HCT116 (cell line): ENCODE data around the gene SRPRA. TPM values are rescaled to one million over a fixed set of nuclear protein-coding genes. Genes with fewer than 3 reads are reported as not detected.

Experiments used
- ATAC-seq: fragments of 200-7000 bp; cut with Tn5 transposase; 2 replicates; pipeline ENCODE4 v1.9.1; 2020; ENCODE audit warnings: mild to moderate bottlenecking, moderate library complexity
- BruUV-seq: library from RNA; stranded (reverse); fragments of 400-500 nt; replicated peaks from 2 replicates; lab custom pipeline; 2021; lab: Mats Ljungman, UMichigan
- CTCF ChIA-PET: fragments of 300-600 bp; sonication (Branson Sonifier 250); formaldehyde crosslinking; loops from one replicate; lab custom pipeline; 2021; ENCODE audit warnings: antibody characterized with exemption; lab: Charles Lee
- POLR2A ChIA-PET: fragments of 300-600, 350-600 bp; sonication (Branson Sonifier 250); formaldehyde crosslinking; loops from one replicate; lab custom pipeline; 2021; ENCODE audit warnings: antibody characterized with exemption; lab: Charles Lee
- RAD21 ChIA-PET, 2 experiments: fragments of 300-600 bp; sonication (Branson Sonifier 250); formaldehyde crosslinking; loops; one replicate each; lab custom pipeline; 2023; ENCODE audit warnings: low total read pairs in 2 of 2; ENCODE audit not compliant: uncharacterized antibody in 2 of 2, unreplicated experiment in 2 of 2, low non-redundant PET in 1 of 2; lab: Charles Lee
- DNase-seq: peaks from one replicate; pipeline ENCODE4 v3.0.0-alpha.2; 2010; ENCODE audit warnings: low read depth, low spot score
- H2AFZ ChIP-seq: fragments of 200-600 bp; shearing (Covaris generic), sonication (generic); 2 replicates; pipeline ENCODE4 v1.6.1; 2017; ENCODE audit warnings: low read depth, mixed run types, mixed read lengths, antibody characterized with exemption, low read length; ENCODE audit not compliant: poor library complexity, severe bottlenecking
- H3K27ac ChIP-seq: 2 replicates; pipeline ENCODE4 v1.5.1; 2012; ENCODE audit warnings: low read depth, low read length
- H3K27me3 ChIP-seq: fragments of 200-600 bp; sonication (generic); 2 replicates; pipeline ENCODE4 v1.6.1; 2016; ENCODE audit warnings: mixed run types, low read length, mixed read lengths; ENCODE audit not compliant: insufficient read depth
- H3K36me3 ChIP-seq, 2 experiments: fragments of 200-500 bp in 1 of 2; fragments of 200-600 bp in 1 of 2; sonication (Bioruptor generic) in 1 of 2; sonication (generic) in 1 of 2; 2 replicates each; pipeline versions ENCODE4 v1.5.1 to v1.6.1; 2014 to 2016; ENCODE audit warnings: low read length in 2 of 2, inconsistent platforms in 1 of 2, mixed read lengths in 1 of 2, mixed run types in 1 of 2; ENCODE audit not compliant: insufficient read depth in 2 of 2, control insufficient read depth in 1 of 2
- H3K4me1 ChIP-seq, 2 experiments: fragments of 200-600 bp in 1 of 2; sonication (generic) in 1 of 2; 2 replicates each; pipeline versions ENCODE4 v1.5.1 to v1.6.1; 2012 to 2017; ENCODE audit warnings: low read length in 2 of 2, inconsistent platforms in 1 of 2, mild to moderate bottlenecking in 1 of 2, mixed read lengths in 1 of 2, mixed run types in 1 of 2, moderate library complexity in 1 of 2; ENCODE audit not compliant: insufficient read depth in 2 of 2, control insufficient read depth in 1 of 2
- H3K4me2 ChIP-seq: fragments of 200-600 bp; sonication (generic); 2 replicates; pipeline ENCODE4 v1.6.1; 2017; ENCODE audit warnings: mixed run types, low read length, mixed read lengths
- H3K4me3 ChIP-seq, 2 experiments: fragments of 200-600 bp in 1 of 2; sonication (generic) in 1 of 2; replicated peaks in 1 of 2; 2 replicates each; pipeline ENCODE4 v1.5.1; 2011 to 2016; ENCODE audit warnings: low read length in 2 of 2, control low read depth in 1 of 2, low read depth in 1 of 2, mild to moderate bottlenecking in 1 of 2, mixed read lengths in 1 of 2, mixed run types in 1 of 2
- H3K79me2 ChIP-seq: fragments of 200-600 bp; sonication (generic); 2 replicates; pipeline ENCODE4 v1.6.1; 2017; ENCODE audit warnings: mild to moderate bottlenecking, mixed run types, low read length, moderate library complexity, mixed read lengths; ENCODE audit not compliant: insufficient read depth
- H3K9ac ChIP-seq: fragments of 200-600 bp; sonication (generic); 2 replicates; pipeline ENCODE4 v1.6.1; 2016; ENCODE audit warnings: low read length, mixed read lengths
- H3K9me2 ChIP-seq: fragments of 200-600 bp; sonication (generic), shearing (Covaris generic); 2 replicates; pipeline ENCODE4 v1.6.1; 2017; ENCODE audit warnings: mixed run types, mild to moderate bottlenecking, moderate library complexity; ENCODE audit not compliant: insufficient read depth
- H3K9me3 ChIP-seq, 2 experiments: fragments of 200-500 bp in 1 of 2; fragments of 200-600 bp in 1 of 2; sonication (Bioruptor generic) in 1 of 2; sonication (generic) in 1 of 2; 2 replicates each; pipeline ENCODE4 v1.6.1; 2014 to 2017; ENCODE audit warnings: low read length in 2 of 2, mixed read lengths in 2 of 2, inconsistent platforms in 1 of 2, low read depth in 1 of 2, mild to moderate bottlenecking in 1 of 2, mixed run types in 1 of 2, moderate library complexity in 1 of 2; ENCODE audit not compliant: control insufficient read depth in 1 of 2, insufficient read depth in 1 of 2
- H4K20me1 ChIP-seq: fragments of 200-600 bp; sonication (generic), shearing (Covaris generic); 2 replicates; pipeline ENCODE4 v1.6.1; 2017; ENCODE audit warnings: mixed run types, mild to moderate bottlenecking, moderate library complexity; ENCODE audit not compliant: insufficient read depth
- ATF3 ChIP-seq: IDR thresholded peaks from 2 replicates; pipeline ENCODE4 v1.6.1; 2012
- CBX3 ChIP-seq: IDR thresholded peaks from 2 replicates; pipeline ENCODE4 v1.6.1; 2012; ENCODE audit warnings: low read depth
- CTCF ChIP-seq, 3 experiments: fragments of 200-600 bp in 1 of 3; sonication (generic) in 1 of 3; IDR thresholded peaks in 2 of 3; conservative IDR thresholded peaks in 1 of 3; 2 replicates each; pipeline ENCODE4 v1.5.1; 2012 to 2017; ENCODE audit warnings: low read depth in 2 of 3, low read length in 2 of 3, antibody characterized with exemption in 1 of 3, borderline replicate concordance in 1 of 3, control low read depth in 1 of 3, mild to moderate bottlenecking in 1 of 3, mixed read lengths in 1 of 3, mixed run types in 1 of 3, moderate library complexity in 1 of 3; ENCODE audit not compliant: insufficient read depth in 1 of 3
- EGR1 ChIP-seq: IDR thresholded peaks from 2 replicates; pipeline ENCODE4 v1.6.1; 2012; ENCODE audit warnings: low read depth
- ELF1 ChIP-seq: IDR thresholded peaks from 2 replicates; pipeline ENCODE4 v1.6.1; 2012; ENCODE audit warnings: low read depth, borderline replicate concordance
- FOSL1 ChIP-seq: IDR thresholded peaks from 2 replicates; pipeline ENCODE4 v1.6.1; 2012; ENCODE audit warnings: low read depth
- JUND ChIP-seq: IDR thresholded peaks from 2 replicates; pipeline ENCODE4 v1.6.1; 2012
- MAX ChIP-seq: IDR thresholded peaks from 2 replicates; pipeline ENCODE4 v1.6.1; 2012
- POLR2AphosphoS5 ChIP-seq: IDR thresholded peaks from 2 replicates; pipeline ENCODE4 v1.6.1; 2011; ENCODE audit warnings: mild to moderate bottlenecking, low read depth, low read length, moderate library complexity
- RAD21 ChIP-seq: IDR thresholded peaks from 2 replicates; pipeline ENCODE4 v1.6.1; 2012; ENCODE audit warnings: low read depth, mild to moderate bottlenecking
- REST ChIP-seq: IDR thresholded peaks from 2 replicates; pipeline ENCODE4 v1.6.1; 2012; ENCODE audit warnings: low read depth
- SIN3A ChIP-seq: IDR thresholded peaks from 2 replicates; pipeline ENCODE4 v1.6.1; 2012; ENCODE audit warnings: low read depth
- SP1 ChIP-seq: IDR thresholded peaks from 2 replicates; pipeline ENCODE4 v1.6.1; 2012; ENCODE audit warnings: low read depth
- SRF ChIP-seq: IDR thresholded peaks from 2 replicates; pipeline ENCODE4 v1.6.1; 2012; ENCODE audit warnings: low read depth
- TCF7L2 ChIP-seq: IDR thresholded peaks from 2 replicates; pipeline ENCODE4 v1.7.0; 2011; ENCODE audit warnings: borderline replicate concordance, inconsistent platforms; ENCODE audit not compliant: insufficient read depth, insufficient read length; ENCODE audit errors: extremely low read depth
- YY1 ChIP-seq: IDR thresholded peaks from 2 replicates; pipeline ENCODE4 v1.6.1; 2011; ENCODE audit warnings: low read length, low read depth, moderate library complexity, mild to moderate bottlenecking; ENCODE audit not compliant: insufficient replicate concordance; ENCODE audit errors: extremely low read depth
- ZBTB33 ChIP-seq: IDR thresholded peaks from 2 replicates; pipeline ENCODE4 v1.6.1; 2011; ENCODE audit warnings: mild to moderate bottlenecking, low read length, moderate library complexity; ENCODE audit not compliant: insufficient replicate concordance; ENCODE audit errors: extremely low read depth
- ZFX ChIP-seq: fragments of 450-650 bp; IDR thresholded peaks from 2 replicates; pipeline ENCODE4 v1.6.1; 2017
- ZNF274 ChIP-seq: fragments of 200-500 bp; sonication (Bioruptor generic); IDR thresholded peaks from 2 replicates; pipeline ENCODE4 v1.6.1; 2014; ENCODE audit warnings: mild to moderate bottlenecking, low read depth, low read length, inconsistent platforms
- intact Hi-C: fragments of 100-400 bp; cut with micrococcal nuclease; formaldehyde crosslinking; loops from 2 replicates; pipeline ENCODE4 v1.10.0; 2022
- total RNA-seq: library from RNA; stranded (reverse); gene quantifications from one replicate; pipeline ENCODE4 v1.2.1, GENCODE V29; 2021; ENCODE audit not compliant: unreplicated experiment

Gene SRPRA
- total RNA-seq, 1 experiment from 2014 or later = 74.5 TPM

GRCh38 chr11:126253265-126253664 lies 15.4 kb downstream of the SRPRA start:
- intact Hi-C loops = no loop called here

More at GRCh38 chr11:126253265-126253664, 15.4 kb downstream of the SRPRA start:
- H3K27ac ChIP-seq = no peak overlapping the region
- RAD21 ChIA-PET = no interaction called here
- BruUV-seq = no TSS peak
- H3K36me3 ChIP-seq = peaks cover 4 to 5% of the 10 kb centered on the region in 2 experiments; a peak in 2 of 4 replicates
- H3K4me2 ChIP-seq = no peak overlapping the region
- H2AFZ ChIP-seq = no peak overlapping the region
- TF ChIP-seq ZNF274 (no peak), CTCF (IDR thresholded peaks at IDR 0.05 in 2 of 3, conservative IDR thresholded peaks at IDR 0.05 in 1 of 3; ENCODE audit: borderline replicate concordance in 1 of 3, insufficient read depth in 1 of 3, low read depth in 2 of 3, low read length in 2 of 3) (no peak), CBX3 (no peak), FOSL1 (no peak), RAD21 (no peak), ZFX (no peak), SP1 (no peak), REST (no peak), ELF1 (no peak), ZBTB33 (no peak), EGR1 (no peak), ATF3 (no peak), POLR2AphosphoS5 (no peak), MAX (no peak), SRF (no peak), YY1 (no peak), JUND (no peak), SIN3A (no peak), TCF7L2 (no peak)
- H3K27me3 ChIP-seq = no peaks in the 10 kb centered on the region
- ATAC-seq (no peak), DNase-seq (no peak)
- POLR2A ChIA-PET = no interaction called here
- H3K4me1 ChIP-seq = no peaks in the 10 kb centered on the region
- H3K9me2 ChIP-seq = no peaks in the 10 kb centered on the region
- no peaks in the 10 kb centered on the region for H4K20me1 ChIP-seq
- no peak overlapping the region for H3K4me3 ChIP-seq
- CTCF ChIA-PET = no interaction called here
- no peaks in the 10 kb centered on the region for H3K9me3 ChIP-seq
- H3K79me2 ChIP-seq = no peaks in the 10 kb centered on the region
- H3K9ac ChIP-seq = no peak overlapping the region
